Breast epithelium (tissue), 3 donors: ENCODE results near the gene PC.

Experiments used
- CTCF ChIP-seq, 3 donors: fragments of 450-650 bp; IDR thresholded peaks; one replicate each; pipeline ENCODE4 v1.5.1; 2016 to 2017; ENCODE audit warnings: antibody characterized with exemption in 3 of 3, mild to moderate bottlenecking in 3 of 3, moderate library complexity in 3 of 3
- POLR2A ChIP-seq: fragments of 450-650 bp; IDR thresholded peaks from one replicate; pipeline ENCODE4 v1.6.1; 2016; ENCODE audit warnings: antibody characterized with exemption, mild to moderate bottlenecking, moderate library complexity
- POLR2AphosphoS5 ChIP-seq, 3 donors: sonication (generic); formaldehyde crosslinking; IDR thresholded peaks; one replicate each; pipeline ENCODE4 v1.6.1; 2017; ENCODE audit warnings: antibody characterized with exemption in 3 of 3

DNA sequence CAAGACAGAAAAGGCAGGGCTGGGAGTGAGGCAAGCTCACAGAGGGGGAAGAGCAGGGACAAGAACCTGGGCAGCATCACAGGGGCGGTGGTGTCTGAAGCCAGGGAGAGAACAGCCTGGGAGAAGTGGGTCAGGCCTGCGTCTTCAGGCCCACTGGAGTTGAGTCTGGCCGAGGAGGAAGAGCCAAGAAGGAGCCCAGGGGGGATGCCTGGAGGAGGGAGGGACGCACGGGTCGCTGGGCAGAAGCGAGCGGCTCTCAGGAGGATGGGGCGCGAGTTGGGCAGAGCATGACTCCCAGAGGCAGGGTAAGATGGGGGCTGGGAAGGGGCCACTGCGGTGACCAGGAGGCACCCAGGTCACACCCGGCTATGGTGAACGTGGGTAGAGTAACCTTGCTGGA lies 82.8 kb downstream of the PC start:
- TF ChIP-seq POLR2A = no peak
- TF ChIP-seq CTCF (IDR thresholded peaks at IDR 0.05) = no peak
- no peak for TF ChIP-seq POLR2AphosphoS5 (IDR thresholded peaks at IDR 0.05)
